ENCODE measurements around the gene FBXO10. TPM values are rescaled to one million over a fixed set of nuclear protein-coding genes. Genes with fewer than 3 reads are reported as not detected.
"Not testable (repeated sequence)": the region's sequence is repeated elsewhere in the genome, so short reads cannot be mapped to it uniquely, and the experiment has no call there.

Gene FBXO10
- total and polyA plus RNA-seq, 2 experiments from 2014 or later, result 3.4 to 13.4 TPM

DNA sequence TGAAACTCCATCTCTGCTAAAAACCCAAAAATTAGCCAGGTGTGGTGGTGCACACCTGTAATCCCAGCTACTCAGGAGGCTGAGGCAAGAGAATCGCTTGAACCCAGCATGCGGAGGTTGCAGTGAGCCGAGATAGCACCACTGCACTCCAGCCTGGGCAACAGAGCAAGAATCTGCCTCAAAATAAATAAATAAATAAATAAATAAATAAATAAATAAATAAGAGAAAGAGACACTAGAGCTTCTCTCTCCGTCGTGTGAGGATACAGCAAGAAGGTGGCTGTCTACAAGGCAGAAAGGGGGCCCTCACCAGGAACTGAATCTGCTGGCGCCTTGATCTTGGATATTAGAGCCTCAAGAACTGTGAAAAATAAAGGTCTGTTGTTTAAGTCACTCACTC, 102.2 kb downstream of the FBXO10 start:
- not testable (repeated sequence) for H3K4me3 ChIP-seq; H3K4me3 Mint-ChIP-seq; H3K36me3 ChIP-seq (ENCODE audit: insufficient read depth); ATAC-seq; H3K4me1 ChIP-seq (ENCODE audit: insufficient read depth); H3K27me3 ChIP-seq (ENCODE audit: insufficient read depth); H3K27ac ChIP-seq (ENCODE audit: low read depth); DNase-seq (ENCODE audit: low spot score); H3K79me2 ChIP-seq (replicated peaks; ENCODE audit: insufficient read depth); H2AFZ ChIP-seq; H3F3A ChIP-seq (replicated peaks; ENCODE audit: low read depth); H3K4me2 ChIP-seq; H4K20me1 ChIP-seq (replicated peaks; ENCODE audit: insufficient read depth); H3K9me2 ChIP-seq (ENCODE audit: insufficient read depth); H3K27ac Mint-ChIP-seq
- Mint-ChIP-seq H3K9me3 (peaks cover 33% of the 10 kb centered on the region), H3K27me3 (ENCODE audit: insufficient read depth, low read depth, poor library complexity) (peaks cover 11% of the 10 kb centered on the region), H3K4me1 (peaks cover 21% of the 10 kb centered on the region), H3K36me3 (ENCODE audit: low read depth) (peaks cover 23% of the 10 kb centered on the region; the same call in 2 of the 3 replicates)

DNA sequence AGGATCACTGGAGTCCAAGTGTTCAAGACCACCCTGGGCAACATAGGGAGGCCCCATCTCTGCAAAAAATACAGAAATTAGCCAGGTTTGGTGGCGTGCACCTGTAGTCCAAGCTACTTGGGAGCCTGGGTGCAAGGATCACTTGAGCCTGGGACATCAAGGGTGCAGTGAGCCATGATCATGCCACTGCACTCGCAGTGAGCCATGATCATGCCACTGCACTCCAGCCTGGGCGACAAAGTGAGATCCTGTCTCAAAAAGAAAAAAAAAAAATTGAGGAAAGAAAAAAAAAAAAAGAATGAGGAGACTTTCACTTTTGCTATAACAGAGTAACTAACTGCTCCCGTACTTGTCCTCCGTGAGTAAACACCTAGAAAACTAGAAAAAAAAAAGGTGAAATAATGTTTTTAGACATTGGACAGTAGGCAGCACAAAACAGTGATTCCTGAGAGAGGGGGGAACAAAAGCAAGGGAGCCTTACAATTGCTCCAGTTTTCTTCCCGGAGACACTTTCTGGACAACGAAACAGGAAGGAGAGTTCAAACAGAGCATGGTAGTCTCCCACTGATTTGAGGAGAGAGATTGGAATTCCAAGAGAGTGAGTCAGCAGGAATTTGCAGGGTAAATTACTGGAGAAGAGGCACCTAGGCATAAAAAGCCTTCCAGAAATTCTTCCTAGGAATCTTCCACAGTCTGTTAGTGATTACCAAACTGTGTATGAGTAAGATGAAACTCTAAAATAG, 104.1 kb downstream of the FBXO10 start:
- H3K4me3 ChIP-seq, result no peak overlapping the region
- H3K4me3 Mint-ChIP-seq, result peak overlapping the region; percentile 48; the same call in 2 of the 3 replicates
- peak; percentile 89 for ATAC-seq

DNA sequence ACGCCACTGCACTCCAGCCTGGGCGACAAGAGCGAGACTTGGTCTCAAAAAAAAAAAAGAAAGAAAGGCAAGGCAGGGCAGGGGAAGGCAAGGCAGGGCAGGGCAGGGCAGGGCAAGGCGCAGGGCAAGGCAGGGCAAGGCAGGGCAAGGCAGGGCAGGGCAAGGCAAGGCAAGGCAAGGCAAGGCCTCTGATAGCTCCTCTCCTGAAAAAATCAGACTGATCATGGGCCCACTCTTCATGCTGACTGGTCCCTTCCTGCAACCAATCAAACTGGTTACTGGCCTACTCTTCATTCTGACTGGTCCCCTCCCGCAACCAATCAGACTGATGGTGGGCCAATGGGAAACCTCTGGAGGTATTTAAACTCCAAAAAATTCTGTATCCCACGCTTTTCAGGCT, 107.6 kb downstream of the FBXO10 start:
- Histone ChIP-seq H3K27ac (ENCODE audit: low read depth) (no peak overlapping the region), H4K20me1 (replicated peaks; ENCODE audit: insufficient read depth) (peaks cover 1% of the 10 kb centered on the region; the same call in 1 of the 2 replicates), H3K9me2 (ENCODE audit: insufficient read depth) (0 out of 2 replicates have a peak, but pooled peaks cover 5% of the 10 kb centered on the region), H3K79me2 (replicated peaks; ENCODE audit: insufficient read depth) (peaks cover 11% of the 10 kb centered on the region), H3K4me2 (no peak overlapping the region), H2AFZ (no peak overlapping the region), H3K4me3 (no peak overlapping the region), H3K4me1 (ENCODE audit: insufficient read depth) (peaks cover 13% of the 10 kb centered on the region), H3K27me3 (ENCODE audit: insufficient read depth) (no peaks in the 10 kb centered on the region), H3K36me3 (ENCODE audit: insufficient read depth) (no peaks in the 10 kb centered on the region), H3F3A (replicated peaks; ENCODE audit: low read depth) (peaks cover 21% of the 10 kb centered on the region)
- peak; percentile 45 for DNase-seq (ENCODE audit: low spot score)
- peaks cover 9% of the 10 kb centered on the region; the same call in 2 of the 3 replicates for H3K9me3 Mint-ChIP-seq
- ATAC-seq, result no peak
- H3K27me3 Mint-ChIP-seq (ENCODE audit: insufficient read depth, low read depth, poor library complexity), result peaks cover 31% of the 10 kb centered on the region
- no peak overlapping the region for H3K4me3 Mint-ChIP-seq
- H3K27ac Mint-ChIP-seq, result no peak overlapping the region
- peaks cover 9% of the 10 kb centered on the region; the same call in 2 of the 3 replicates for H3K36me3 Mint-ChIP-seq (ENCODE audit: low read depth)
- H3K4me1 Mint-ChIP-seq, result peaks cover 25% of the 10 kb centered on the region
- TF ChIP-seq, protein P1, sequence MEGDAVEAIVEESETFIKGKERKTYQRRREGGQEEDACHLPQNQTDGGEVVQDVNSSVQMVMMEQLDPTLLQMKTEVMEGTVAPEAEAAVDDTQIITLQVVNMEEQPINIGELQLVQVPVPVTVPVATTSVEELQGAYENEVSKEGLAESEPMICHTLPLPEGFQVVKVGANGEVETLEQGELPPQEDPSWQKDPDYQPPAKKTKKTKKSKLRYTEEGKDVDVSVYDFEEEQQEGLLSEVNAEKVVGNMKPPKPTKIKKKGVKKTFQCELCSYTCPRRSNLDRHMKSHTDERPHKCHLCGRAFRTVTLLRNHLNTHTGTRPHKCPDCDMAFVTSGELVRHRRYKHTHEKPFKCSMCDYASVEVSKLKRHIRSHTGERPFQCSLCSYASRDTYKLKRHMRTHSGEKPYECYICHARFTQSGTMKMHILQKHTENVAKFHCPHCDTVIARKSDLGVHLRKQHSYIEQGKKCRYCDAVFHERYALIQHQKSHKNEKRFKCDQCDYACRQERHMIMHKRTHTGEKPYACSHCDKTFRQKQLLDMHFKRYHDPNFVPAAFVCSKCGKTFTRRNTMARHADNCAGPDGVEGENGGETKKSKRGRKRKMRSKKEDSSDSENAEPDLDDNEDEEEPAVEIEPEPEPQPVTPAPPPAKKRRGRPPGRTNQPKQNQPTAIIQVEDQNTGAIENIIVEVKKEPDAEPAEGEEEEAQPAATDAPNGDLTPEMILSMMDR (conservative IDR thresholded peaks at IDR 0.05; ENCODE audit: low read depth in 2 of 2), result no peak
- TF ChIP-seq EZH2 (IDR thresholded peaks at IDR 0.05; ENCODE audit: low read depth, unreplicated experiment), result no peak
- TF ChIP-seq, protein P2, sequence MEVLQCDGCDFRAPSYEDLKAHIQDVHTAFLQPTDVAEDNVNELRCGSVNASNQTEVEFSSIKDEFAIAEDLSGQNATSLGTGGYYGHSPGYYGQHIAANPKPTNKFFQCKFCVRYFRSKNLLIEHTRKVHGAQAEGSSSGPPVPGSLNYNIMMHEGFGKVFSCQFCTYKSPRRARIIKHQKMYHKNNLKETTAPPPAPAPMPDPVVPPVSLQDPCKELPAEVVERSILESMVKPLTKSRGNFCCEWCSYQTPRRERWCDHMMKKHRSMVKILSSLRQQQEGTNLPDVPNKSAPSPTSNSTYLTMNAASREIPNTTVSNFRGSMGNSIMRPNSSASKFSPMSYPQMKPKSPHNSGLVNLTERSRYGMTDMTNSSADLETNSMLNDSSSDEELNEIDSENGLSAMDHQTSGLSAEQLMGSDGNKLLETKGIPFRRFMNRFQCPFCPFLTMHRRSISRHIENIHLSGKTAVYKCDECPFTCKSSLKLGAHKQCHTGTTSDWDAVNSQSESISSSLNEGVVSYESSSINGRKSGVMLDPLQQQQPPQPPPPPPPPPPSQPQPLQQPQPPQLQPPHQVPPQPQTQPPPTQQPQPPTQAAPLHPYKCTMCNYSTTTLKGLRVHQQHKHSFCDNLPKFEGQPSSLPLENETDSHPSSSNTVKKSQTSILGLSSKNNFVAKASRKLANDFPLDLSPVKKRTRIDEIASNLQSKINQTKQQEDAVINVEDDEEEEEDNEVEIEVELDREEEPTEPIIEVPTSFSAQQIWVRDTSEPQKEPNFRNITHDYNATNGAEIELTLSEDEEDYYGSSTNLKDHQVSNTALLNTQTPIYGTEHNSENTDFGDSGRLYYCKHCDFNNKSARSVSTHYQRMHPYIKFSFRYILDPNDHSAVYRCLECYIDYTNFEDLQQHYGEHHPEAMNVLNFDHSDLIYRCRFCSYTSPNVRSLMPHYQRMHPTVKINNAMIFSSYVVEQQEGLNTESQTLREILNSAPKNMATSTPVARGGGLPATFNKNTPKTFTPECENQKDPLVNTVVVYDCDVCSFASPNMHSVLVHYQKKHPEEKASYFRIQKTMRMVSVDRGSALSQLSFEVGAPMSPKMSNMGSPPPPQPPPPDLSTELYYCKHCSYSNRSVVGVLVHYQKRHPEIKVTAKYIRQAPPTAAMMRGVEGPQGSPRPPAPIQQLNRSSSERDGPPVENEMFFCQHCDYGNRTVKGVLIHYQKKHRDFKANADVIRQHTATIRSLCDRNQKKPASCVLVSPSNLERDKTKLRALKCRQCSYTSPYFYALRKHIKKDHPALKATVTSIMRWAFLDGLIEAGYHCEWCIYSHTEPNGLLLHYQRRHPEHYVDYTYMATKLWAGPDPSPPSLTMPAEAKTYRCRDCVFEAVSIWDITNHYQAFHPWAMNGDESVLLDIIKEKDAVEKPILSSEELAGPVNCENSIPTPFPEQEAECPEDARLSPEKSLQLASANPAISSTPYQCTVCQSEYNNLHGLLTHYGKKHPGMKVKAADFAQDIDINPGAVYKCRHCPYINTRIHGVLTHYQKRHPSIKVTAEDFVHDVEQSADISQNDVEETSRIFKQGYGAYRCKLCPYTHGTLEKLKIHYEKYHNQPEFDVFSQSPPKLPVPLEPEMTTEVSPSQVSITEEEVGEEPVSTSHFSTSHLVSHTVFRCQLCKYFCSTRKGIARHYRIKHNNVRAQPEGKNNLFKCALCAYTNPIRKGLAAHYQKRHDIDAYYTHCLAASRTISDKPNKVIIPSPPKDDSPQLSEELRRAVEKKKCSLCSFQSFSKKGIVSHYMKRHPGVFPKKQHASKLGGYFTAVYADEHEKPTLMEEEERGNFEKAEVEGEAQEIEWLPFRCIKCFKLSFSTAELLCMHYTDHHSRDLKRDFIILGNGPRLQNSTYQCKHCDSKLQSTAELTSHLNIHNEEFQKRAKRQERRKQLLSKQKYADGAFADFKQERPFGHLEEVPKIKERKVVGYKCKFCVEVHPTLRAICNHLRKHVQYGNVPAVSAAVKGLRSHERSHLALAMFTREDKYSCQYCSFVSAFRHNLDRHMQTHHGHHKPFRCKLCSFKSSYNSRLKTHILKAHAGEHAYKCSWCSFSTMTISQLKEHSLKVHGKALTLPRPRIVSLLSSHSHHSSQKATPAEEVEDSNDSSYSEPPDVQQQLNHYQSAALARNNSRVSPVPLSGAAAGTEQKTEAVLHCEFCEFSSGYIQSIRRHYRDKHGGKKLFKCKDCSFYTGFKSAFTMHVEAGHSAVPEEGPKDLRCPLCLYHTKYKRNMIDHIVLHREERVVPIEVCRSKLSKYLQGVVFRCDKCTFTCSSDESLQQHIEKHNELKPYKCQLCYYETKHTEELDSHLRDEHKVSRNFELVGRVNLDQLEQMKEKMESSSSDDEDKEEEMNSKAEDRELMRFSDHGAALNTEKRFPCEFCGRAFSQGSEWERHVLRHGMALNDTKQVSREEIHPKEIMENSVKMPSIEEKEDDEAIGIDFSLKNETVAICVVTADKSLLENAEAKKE (CRISPR knock-in tag; IDR thresholded peaks at IDR 0.05), result no peak

More for the DNA sequence above, 104.1 kb downstream of the FBXO10 start:
- no peak for TF ChIP-seq STAT1 (IDR thresholded peaks at IDR 0.05; ENCODE audit: unreplicated experiment)
- TF ChIP-seq, protein P3, sequence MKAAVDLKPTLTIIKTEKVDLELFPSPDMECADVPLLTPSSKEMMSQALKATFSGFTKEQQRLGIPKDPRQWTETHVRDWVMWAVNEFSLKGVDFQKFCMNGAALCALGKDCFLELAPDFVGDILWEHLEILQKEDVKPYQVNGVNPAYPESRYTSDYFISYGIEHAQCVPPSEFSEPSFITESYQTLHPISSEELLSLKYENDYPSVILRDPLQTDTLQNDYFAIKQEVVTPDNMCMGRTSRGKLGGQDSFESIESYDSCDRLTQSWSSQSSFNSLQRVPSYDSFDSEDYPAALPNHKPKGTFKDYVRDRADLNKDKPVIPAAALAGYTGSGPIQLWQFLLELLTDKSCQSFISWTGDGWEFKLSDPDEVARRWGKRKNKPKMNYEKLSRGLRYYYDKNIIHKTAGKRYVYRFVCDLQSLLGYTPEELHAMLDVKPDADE (IDR thresholded peaks at IDR 0.05), result peak; percentile 48; the same call in 1 of the 2 replicates
- peak overlapping the region; percentile 89 for H3K27ac ChIP-seq (ENCODE audit: low read depth)
- no peak overlapping the region for H2AFZ ChIP-seq
- 0 out of 2 replicates have a peak, but pooled peaks cover 6% of the 10 kb centered on the region for H3K9me2 ChIP-seq (ENCODE audit: insufficient read depth)
- Mint-ChIP-seq H3K4me1 (peaks cover 16% of the 10 kb centered on the region), H3K36me3 (ENCODE audit: low read depth) (peaks cover 23% of the 10 kb centered on the region; the same call in 2 of the 3 replicates), H3K9me3 (peaks cover 33% of the 10 kb centered on the region), H3K27me3 (ENCODE audit: insufficient read depth, low read depth, poor library complexity) (peaks cover 13% of the 10 kb centered on the region), H3K27ac (peak overlapping the region; percentile 98)
- H3K4me1 ChIP-seq (ENCODE audit: insufficient read depth), result peaks cover 8% of the 10 kb centered on the region
- no peaks in the 10 kb centered on the region for H3K36me3 ChIP-seq (ENCODE audit: insufficient read depth)
- H3K4me2 ChIP-seq, result peak overlapping the region; percentile 6; the same call in 1 of the 2 replicates
- DNase-seq (ENCODE audit: low spot score), result peak; percentile 95
- no peaks in the 10 kb centered on the region for H3K27me3 ChIP-seq (ENCODE audit: insufficient read depth)
- peaks cover 9% of the 10 kb centered on the region for H3F3A ChIP-seq (replicated peaks; ENCODE audit: low read depth)
- H3K79me2 ChIP-seq (replicated peaks; ENCODE audit: insufficient read depth), result no peaks in the 10 kb centered on the region
- H4K20me1 ChIP-seq (replicated peaks; ENCODE audit: insufficient read depth), result no peaks in the 10 kb centered on the region

All from GM23338 (cell line).